Activated CD4-positive, alpha-beta memory T cell treated with anti-CD3 and anti-CD28 coated beads for 36 hours (primary cell): ENCODE measurements around the gene STRBP. TPM values are rescaled to one million over a fixed set of nuclear protein-coding genes. Genes with fewer than 3 reads are reported as not detected.

Source experiments
- CTCF ChIA-PET: fragments of 350-600 bp; sonication (Branson Sonifier 250); formaldehyde crosslinking; loops from one replicate; lab custom pipeline; 2021; ENCODE audit warnings: antibody characterized with exemption, inconsistent platforms; lab: Charles Lee
- POLR2A ChIA-PET: fragments of 350-600 bp; sonication (Branson Sonifier 250); formaldehyde crosslinking; loops from one replicate; lab custom pipeline; 2021; ENCODE audit warnings: antibody characterized with exemption; lab: Charles Lee
- DNase-seq: peaks from one replicate; pipeline ENCODE4 v3.0.0-alpha.2; 2020
- H3K27ac Mint-ChIP-seq: one replicate; pipeline ENCODE4 v1.8.0; 2021; ENCODE audit warnings: mixed read lengths
- H3K27me3 Mint-ChIP-seq: one replicate; pipeline ENCODE4 v1.8.0; 2021; ENCODE audit warnings: mixed read lengths
- H3K36me3 Mint-ChIP-seq: one replicate; pipeline ENCODE4 v1.8.0; 2021; ENCODE audit warnings: mixed read lengths
- H3K4me1 Mint-ChIP-seq: one replicate; pipeline ENCODE4 v1.8.0; 2021; ENCODE audit warnings: low read depth, mixed read lengths
- H3K4me3 Mint-ChIP-seq: one replicate; pipeline ENCODE4 v1.8.0; 2021; ENCODE audit warnings: mild to moderate bottlenecking, mixed read lengths
- H3K9me3 Mint-ChIP-seq: one replicate; pipeline ENCODE4 v1.8.0; 2021; ENCODE audit warnings: mixed read lengths
- intact Hi-C: fragments of 100-400 bp; cut with micrococcal nuclease; formaldehyde crosslinking; loops from one replicate; pipeline ENCODE4 v1.15.1; 2023
- total RNA-seq, 2 experiments: library from RNA; stranded (reverse); gene quantifications; one replicate each; pipeline ENCODE4 v1.2.3, GENCODE V29; 2021

Gene STRBP
- total RNA-seq, 2 experiments from 2014 or later, result 27.5 to 29.1 TPM

GRCh38 chr9:123116036-123116435, 152.3 kb downstream of the STRBP start:
- ChIA-PET POLR2A (no interaction called here), CTCF (no interaction called here)
- intact Hi-C loops, result no loop called here
- H3K9me3 Mint-ChIP-seq, result no peaks in the 10 kb centered on the region
- no peaks in the 10 kb centered on the region for H3K36me3 Mint-ChIP-seq
- H3K27me3 Mint-ChIP-seq, result no peaks in the 10 kb centered on the region
- no peak for DNase-seq
- H3K4me3 Mint-ChIP-seq, result no peak overlapping the region
- no peak overlapping the region for H3K27ac Mint-ChIP-seq
- peaks cover 11% of the 10 kb centered on the region for H3K4me1 Mint-ChIP-seq

DNA sequence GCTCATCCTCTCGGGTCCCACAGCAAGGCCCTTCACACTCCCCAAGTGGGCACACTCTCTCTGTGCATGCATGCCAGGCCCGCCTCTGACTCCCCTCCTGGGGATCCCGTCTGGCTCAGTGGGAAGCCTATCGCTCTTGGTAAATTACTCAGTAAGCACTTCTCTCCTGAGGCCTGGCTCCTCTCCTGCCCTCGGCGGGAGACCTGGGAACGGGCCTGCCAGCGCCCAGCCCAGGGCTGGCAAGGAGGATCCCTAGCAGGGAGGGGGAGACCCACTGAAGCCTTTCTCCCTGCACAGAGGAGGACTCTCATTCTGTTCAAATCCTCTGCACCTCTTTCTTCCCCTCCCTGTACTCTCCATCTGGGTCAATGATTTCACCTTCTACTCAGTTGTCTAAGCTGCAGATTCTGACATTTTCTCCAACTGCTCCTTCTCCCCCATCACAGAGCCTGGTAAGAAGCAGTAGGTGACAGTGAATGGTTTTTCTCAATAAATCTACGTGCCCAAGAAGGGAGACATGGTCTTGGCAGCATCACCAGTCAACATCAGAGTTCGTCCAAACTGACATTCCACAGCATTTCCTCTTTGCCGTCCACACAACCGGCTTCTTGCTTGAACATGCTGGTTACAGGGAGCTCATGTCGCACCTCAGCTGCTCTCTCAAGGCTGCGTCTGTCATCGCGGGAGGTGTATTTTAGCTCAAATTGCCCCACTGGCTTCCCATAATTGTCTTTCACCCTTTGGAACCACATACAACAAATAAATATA, 153.1 kb downstream of the STRBP start:
- no peaks in the 10 kb centered on the region for H3K27me3 Mint-ChIP-seq
- no peak for DNase-seq
- CTCF ChIA-PET, result no interaction called here
- H3K9me3 Mint-ChIP-seq, result no peaks in the 10 kb centered on the region
- POLR2A ChIA-PET, result no interaction called here
- H3K27ac Mint-ChIP-seq, result no peak overlapping the region
- H3K4me1 Mint-ChIP-seq, result peaks cover 11% of the 10 kb centered on the region
- intact Hi-C loops, result no loop called here
- no peaks in the 10 kb centered on the region for H3K36me3 Mint-ChIP-seq
- no peak overlapping the region for H3K4me3 Mint-ChIP-seq

DNA sequence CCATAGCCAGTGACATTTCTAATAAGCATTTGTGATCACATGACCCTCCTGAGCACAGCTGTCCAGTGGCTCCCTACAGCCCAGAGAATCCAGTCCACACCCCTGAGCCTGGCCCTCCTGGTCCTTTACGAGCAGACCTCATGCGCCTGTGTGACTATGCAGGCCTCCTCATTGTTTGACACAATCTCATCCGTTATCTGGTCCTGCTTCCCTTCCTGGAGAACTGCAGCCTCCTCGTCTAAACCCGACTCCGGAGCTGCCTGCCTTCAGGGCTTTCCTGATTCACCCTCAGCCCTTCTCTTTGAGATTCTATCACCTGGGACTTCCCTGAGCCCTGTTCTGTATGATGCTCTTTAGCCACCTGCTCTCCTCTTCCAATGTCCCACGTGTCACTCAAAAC, 155.2 kb downstream of the STRBP start:
- no peaks in the 10 kb centered on the region for H3K36me3 Mint-ChIP-seq
- H3K4me1 Mint-ChIP-seq, result peaks cover 11% of the 10 kb centered on the region
- no peaks in the 10 kb centered on the region for H3K27me3 Mint-ChIP-seq
- no peak overlapping the region for H3K4me3 Mint-ChIP-seq
- no peak overlapping the region for H3K27ac Mint-ChIP-seq
- ChIA-PET POLR2A (no interaction called here), CTCF (interaction anchor here (1.7 kb wide), 1 partner anchor 18 kb away, joined by 3 read pairs; no protein-coding TSS in a partner anchor)
- no peak for DNase-seq
- H3K9me3 Mint-ChIP-seq, result no peaks in the 10 kb centered on the region
- intact Hi-C loops, result no loop called here

DNA sequence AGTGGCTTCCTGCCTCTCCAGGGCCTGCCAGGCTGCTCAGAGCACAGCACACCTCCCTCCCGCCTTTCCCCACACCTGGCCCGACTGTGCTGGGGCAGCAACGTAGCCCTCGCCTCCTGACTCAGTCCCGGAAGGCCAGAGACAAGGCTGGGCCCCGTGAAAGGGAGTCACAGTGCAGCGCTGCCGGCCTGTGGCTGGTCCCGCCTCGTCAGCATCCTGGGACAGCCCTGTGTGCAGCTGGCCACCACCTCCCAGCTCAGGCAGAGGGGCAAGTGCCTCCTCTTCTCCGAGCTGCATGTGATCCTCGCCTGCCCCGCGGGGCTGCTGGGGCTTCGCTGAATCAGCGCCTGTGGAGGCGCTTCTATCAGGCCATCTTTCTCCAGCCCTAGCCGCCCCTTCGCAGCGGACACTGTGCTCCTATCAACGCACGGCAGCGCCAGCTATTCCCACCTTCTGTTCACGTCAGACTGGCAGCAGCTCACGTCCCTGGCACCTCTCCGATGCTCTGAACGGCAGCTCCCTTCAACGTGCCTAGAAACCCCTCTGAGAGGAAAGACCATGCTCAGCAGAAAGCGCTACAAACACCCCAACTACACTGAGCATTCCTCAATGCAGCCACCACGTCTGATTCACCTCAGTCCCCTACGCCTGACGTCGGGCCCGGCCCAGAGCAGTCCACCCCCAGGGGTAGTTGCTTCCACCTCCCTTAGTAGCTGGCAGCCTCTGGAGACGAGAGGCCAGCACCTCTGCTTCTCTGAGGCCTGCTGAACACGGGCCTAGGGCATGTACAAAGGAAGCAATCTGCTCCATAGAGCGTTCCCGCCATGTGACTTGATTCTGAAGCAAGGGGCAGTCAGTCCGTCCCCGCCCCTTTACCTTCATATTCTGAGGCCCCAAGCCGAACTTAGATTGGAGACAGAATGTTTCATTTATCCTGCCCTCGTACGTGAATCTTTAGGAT, 156.1 kb downstream of the STRBP start:
- Mint-ChIP-seq H3K4me3 (no peak overlapping the region), H3K4me1 (peaks cover 11% of the 10 kb centered on the region), H3K36me3 (no peaks in the 10 kb centered on the region), H3K9me3 (no peaks in the 10 kb centered on the region), H3K27ac (no peak overlapping the region), H3K27me3 (no peaks in the 10 kb centered on the region)
- DNase-seq, result peak; percentile 21
- intact Hi-C loops, result no loop called here
- CTCF ChIA-PET, result interaction anchor here (1.7 kb wide), 1 partner anchor 17 kb away, joined by 3 read pairs; no protein-coding TSS in a partner anchor
- POLR2A ChIA-PET, result no interaction called here

- no peaks in the 10 kb centered on the region for H3K36me3 Mint-ChIP-seq
- H3K4me3 Mint-ChIP-seq, result no peak overlapping the region
- POLR2A ChIA-PET, result no interaction called here
- H3K9me3 Mint-ChIP-seq, result no peaks in the 10 kb centered on the region
- CTCF ChIA-PET, result interaction anchor here (1.7 kb wide), 1 partner anchor 17 kb away, joined by 3 read pairs; no protein-coding TSS in a partner anchor
- H3K27ac Mint-ChIP-seq, result no peak overlapping the region
- no peaks in the 10 kb centered on the region for H3K27me3 Mint-ChIP-seq
- peaks cover 11% of the 10 kb centered on the region for H3K4me1 Mint-ChIP-seq
- no peak for DNase-seq
- intact Hi-C loops, result no loop called here
These were observed 156.9 kb downstream of the STRBP start for GRCh38 chr9:123111427-123112014.

DNA sequence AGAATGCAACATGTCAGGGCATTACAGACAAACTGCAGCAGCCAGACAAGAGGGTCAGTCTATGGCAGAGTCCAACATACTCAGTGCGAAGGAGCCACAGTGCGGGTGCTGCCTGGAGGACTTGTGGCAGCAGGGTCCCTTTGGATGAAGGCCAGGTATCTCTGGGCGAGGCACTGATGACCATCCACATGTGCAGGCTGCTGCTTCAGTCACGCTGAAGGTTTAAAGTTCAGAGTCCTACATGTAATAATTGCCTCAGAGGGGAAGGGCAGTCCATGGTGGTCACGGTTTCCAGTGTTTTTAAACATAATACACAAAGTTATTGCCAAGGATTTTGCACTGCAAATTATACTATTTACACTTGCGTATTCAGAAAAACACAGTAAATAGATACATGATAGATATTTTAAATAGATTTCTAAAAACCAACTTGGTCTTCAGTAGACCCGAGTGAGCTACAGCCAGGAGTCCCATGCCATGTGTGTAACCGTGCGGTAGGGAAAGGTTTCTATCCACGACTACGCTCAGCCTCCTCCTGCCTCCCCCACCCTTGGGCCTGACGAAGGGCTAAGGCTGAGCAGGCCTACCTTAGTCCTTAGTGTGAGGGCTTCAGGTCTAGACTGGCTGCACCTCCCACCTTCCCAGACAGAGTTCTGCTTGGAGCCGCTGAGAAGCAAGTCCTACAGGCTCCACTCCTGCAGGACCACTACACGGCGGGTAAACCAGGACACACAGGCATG, 158.7 kb downstream of the STRBP start:
- ChIA-PET CTCF (no interaction called here), POLR2A (no interaction called here)
- H3K4me1 Mint-ChIP-seq, result peaks cover 11% of the 10 kb centered on the region
- H3K27ac Mint-ChIP-seq, result no peak overlapping the region
- intact Hi-C loops, result no loop called here
- H3K9me3 Mint-ChIP-seq, result no peaks in the 10 kb centered on the region
- no peaks in the 10 kb centered on the region for H3K36me3 Mint-ChIP-seq
- no peaks in the 10 kb centered on the region for H3K27me3 Mint-ChIP-seq
- DNase-seq, result no peak
- H3K4me3 Mint-ChIP-seq, result no peak overlapping the region

GRCh38 chr9:123108976-123109375, 159.4 kb downstream of the STRBP start:
- POLR2A ChIA-PET, result no interaction called here
- Mint-ChIP-seq H3K4me3 (no peak overlapping the region), H3K27ac (no peak overlapping the region), H3K27me3 (no peaks in the 10 kb centered on the region), H3K4me1 (peaks cover 11% of the 10 kb centered on the region), H3K36me3 (no peaks in the 10 kb centered on the region), H3K9me3 (no peaks in the 10 kb centered on the region)
- CTCF ChIA-PET, result no interaction called here
- no peak for DNase-seq
- intact Hi-C loops, result no loop called here

DNA sequence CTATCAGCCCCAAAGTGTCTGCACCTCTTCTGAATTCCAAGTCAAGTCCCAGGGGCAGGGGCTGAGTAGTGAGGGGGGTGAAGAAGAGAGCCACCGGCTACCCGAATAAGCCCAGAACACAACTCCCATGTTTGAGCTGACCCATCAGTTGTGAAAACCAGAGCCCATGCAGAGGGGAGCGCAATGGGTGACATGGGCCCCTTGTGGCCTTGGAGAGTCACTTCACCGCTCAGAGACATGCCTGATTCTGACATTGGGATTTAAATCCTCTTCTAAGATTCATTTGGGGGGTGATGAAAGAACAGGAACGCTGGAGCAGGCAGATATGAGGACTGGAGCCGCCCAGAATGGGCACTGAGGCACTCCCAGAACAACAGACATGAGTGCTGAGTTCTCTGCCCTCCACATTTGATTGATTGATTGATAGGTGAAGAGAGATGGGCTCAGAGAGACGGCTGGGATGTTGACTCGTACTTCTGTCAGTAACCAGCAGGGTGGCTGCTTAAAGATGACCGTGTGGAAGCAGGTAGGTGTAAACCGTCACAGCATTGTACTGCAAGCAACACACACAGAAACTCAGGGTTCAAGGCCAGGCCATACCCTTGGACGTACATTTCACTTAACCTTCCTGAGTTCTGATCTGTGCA, 160.6 kb downstream of the STRBP start:
- Mint-ChIP-seq H3K4me3 (no peak overlapping the region), H3K9me3 (no peaks in the 10 kb centered on the region), H3K36me3 (peaks cover 3% of the 10 kb centered on the region), H3K27me3 (no peaks in the 10 kb centered on the region), H3K27ac (no peak overlapping the region), H3K4me1 (peaks cover 11% of the 10 kb centered on the region)
- no peak for DNase-seq
- ChIA-PET CTCF (interaction anchor here (0.6 to 2.1 kb wide), 2 partner anchors 242 to 633 kb away, joined by 6 to 10 read pairs; no protein-coding TSS in a partner anchor), POLR2A (no interaction called here)
- intact Hi-C loops, result no loop called here

- H3K36me3 Mint-ChIP-seq, result peaks cover 9% of the 10 kb centered on the region
- no peak overlapping the region for H3K27ac Mint-ChIP-seq
These were observed 162.9 kb downstream of the STRBP start for GRCh38 chr9:123105490-123105889.

DNA sequence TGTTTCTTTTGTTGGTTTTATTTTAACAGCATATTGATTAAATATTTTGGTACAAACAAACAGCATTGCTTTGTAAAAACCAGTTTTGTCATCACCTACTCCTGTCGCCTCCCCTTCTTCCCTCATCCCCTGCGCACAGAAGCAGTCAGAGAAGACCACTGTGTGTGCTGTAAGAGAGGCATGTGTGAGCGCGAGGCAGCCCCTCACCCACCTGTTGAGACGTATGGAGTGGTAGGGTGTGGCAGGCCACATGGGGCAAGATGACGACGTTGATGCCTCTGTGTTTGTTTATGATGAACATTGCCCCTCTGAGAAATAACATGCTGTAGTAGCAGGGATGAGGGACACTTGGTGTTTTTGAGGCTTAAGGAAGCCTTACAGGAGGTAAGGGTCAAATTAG, 163.6 kb downstream of the STRBP start:
- DNase-seq, result no peak
- H3K9me3 Mint-ChIP-seq, result no peaks in the 10 kb centered on the region
- intact Hi-C loops, result no loop called here
- no peaks in the 10 kb centered on the region for H3K27me3 Mint-ChIP-seq
- ChIA-PET CTCF (interaction anchor here (0.7 to 5.2 kb wide), 2 partner anchors 225 to 245 kb away, joined by 3 to 29 read pairs; no protein-coding TSS in a partner anchor), POLR2A (no interaction called here)
- no peak overlapping the region for H3K4me3 Mint-ChIP-seq
- H3K36me3 Mint-ChIP-seq, result peaks cover 9% of the 10 kb centered on the region
- no peaks in the 10 kb centered on the region for H3K4me1 Mint-ChIP-seq
- no peak overlapping the region for H3K27ac Mint-ChIP-seq

More at GRCh38 chr9:123105490-123105889, 162.9 kb downstream of the STRBP start:
- no peaks in the 10 kb centered on the region for H3K27me3 Mint-ChIP-seq
- intact Hi-C loops, result no loop called here
- ChIA-PET CTCF (no interaction called here), POLR2A (no interaction called here)
- no peak for DNase-seq
- H3K4me3 Mint-ChIP-seq, result no peak overlapping the region
- no peaks in the 10 kb centered on the region for H3K4me1 Mint-ChIP-seq
- no peaks in the 10 kb centered on the region for H3K9me3 Mint-ChIP-seq
